NOMO-1 treated with dmso at 0.1 percent for 144 hours (cell line): ENCODE measurements around the gene LPCAT3.

ENCODE experiments used
- DNase-seq: peaks from one replicate; lab custom pipeline; 2025; ENCODE audit not compliant: unreplicated experiment; lab: John Stamatoyannopoulos, UW

LPCAT3 gene

DNA sequence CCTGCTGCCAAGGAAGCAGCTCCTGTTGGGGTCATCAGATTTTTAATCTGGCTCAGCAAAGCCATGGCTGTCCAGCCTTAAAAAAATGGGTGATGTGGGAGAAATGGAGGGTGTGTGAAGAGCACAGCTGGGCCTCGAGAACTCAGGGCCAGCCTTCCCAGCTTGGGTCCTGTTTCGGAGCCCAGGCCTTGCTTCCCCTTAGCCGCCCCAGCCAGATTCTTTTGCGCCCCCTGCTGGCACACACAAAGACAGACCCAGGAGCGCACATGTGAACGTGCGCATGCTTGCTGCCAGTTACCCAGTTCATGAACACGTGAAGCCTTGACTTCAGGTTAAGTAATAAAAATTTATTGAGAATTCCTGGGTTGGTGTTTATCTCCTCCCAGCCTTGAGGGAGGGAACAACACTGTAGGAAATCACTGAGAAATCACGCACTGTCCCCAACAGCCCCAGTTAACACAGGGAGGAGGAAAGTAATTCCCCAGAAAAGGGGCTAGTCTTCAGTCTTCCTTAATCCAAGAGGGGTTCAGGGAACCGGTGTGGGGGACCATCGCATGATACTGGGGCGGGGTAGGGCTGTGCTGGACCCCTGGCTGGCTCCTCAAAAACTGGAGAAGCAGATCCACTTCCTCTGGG, 53.1 kb downstream of the LPCAT3 start:
- DNase-seq, result peak; percentile 77

DNA sequence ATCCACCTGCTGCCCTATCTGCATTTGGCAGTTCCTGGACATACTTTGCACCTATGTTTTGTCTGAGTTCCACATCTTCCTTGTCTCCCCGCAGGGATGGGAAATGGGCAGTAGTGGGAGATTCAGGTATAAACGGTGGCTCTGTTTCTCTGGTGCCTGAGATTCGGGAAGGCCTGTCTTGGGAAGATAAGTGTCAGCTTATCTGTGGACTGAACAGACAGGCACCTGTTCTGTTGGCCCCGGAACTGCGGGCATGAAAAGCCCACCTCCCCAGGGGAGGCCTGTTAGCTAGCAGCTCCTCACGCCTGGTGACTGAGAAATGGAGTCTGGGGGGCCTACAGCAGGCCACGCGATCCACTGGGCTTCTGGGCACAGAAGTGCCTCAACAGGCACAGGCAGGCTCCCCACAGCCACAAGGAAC, 53.7 kb downstream of the LPCAT3 start:
- no peak for DNase-seq

DNA sequence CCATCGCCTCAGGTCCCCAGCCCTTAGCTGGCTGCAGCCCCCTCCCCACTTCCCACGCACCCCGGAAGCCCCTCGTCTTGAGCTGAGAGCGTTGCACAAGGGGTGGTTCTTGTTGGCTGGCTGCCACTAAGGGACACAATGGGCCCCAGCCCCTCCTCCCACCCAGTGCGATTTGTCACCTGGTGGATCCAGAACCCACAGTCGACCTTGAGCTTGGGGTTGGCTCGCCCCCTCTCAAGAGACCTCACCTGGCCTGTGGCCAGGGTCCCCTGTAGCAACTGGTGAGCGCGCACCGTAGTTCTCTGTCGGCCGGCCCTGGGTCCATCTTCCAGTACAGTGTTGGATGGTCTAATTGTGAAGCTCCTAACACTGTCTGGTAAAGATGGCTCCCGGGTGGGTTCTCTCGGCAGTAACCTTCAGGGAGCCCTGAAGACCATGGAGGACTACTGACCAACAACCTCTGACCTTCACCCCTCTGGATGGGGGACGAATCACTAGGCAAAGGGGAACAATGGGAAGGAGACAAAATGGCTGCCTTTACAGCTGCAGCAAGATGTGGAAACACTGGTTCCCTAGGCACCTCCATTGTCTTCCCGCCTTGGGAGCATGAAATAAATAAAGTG, 54.4 kb downstream of the LPCAT3 start:
- DNase-seq, result no peak

DNA sequence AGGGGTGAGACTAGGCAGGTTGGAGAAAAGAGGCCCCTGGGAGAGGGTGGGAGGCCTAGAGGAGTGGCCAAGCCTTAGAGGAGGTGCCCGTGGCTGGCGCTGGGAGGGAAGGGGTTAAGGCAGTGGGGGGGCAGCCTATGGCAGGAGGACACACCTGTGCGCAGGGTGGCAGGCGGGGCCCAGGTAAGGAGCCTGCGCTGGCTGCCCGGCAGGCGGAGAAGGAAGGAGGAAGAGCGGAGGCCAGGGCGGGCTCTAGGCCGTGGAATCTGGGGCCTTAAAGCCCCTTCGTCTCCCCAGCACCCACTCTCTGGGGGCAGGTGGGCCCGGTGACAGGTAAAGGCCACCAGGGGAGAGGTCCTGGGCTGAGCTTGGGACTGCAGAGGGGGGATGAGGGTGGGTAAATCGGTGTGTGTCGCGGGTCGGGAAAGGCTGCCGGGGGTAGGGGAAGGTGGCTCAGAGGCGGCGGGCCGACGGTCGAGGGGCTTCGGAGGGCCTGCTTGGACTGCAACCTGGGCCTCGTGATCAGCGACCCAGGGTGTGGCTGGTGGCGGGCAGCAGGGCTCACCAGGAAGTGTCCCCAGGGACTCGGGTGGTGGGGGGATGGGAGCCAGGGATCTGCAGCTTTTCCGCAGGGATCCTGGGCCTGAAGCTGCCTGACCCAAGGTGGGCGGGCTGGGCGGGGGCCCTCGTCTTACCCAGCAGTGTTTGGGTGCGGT, 55.1 kb downstream of the LPCAT3 start:
- DNase-seq, result no peak

DNA sequence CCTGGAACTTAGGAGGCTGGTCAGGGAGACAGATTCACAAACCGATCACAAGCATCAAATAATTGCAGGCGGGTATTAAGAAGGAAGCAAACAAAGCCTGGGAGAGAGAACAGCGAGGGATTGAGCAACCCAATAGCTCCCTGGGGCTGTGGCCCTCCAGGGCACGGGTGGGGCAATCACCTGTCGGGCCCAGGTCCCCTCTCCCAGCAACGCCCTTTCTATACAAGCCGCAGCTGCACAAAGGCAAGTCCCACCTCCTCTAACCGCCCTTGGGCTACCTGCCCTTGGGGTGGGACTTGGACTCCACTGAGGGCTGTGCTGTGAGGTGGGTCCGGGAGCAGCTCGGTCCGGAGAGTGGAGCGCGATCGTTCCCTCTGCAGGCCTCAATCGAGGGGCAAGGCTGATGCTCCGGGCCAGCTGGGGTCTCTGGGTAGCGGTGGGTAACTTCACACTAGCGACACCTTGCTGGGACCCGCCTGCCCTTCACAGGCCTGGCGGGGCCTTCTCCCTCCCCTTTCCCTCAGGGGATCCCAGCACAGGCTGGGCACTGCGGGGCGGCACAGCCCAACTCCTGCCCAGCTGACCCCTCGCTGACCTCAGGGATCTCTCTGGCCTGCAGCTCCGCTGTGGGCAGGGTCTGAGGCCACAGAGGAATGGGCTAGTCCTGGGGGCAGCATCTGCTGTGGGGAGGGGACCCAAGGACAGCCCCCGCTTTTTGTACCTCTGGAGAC, 55.8 kb downstream of the LPCAT3 start:
- no peak for DNase-seq

DNA sequence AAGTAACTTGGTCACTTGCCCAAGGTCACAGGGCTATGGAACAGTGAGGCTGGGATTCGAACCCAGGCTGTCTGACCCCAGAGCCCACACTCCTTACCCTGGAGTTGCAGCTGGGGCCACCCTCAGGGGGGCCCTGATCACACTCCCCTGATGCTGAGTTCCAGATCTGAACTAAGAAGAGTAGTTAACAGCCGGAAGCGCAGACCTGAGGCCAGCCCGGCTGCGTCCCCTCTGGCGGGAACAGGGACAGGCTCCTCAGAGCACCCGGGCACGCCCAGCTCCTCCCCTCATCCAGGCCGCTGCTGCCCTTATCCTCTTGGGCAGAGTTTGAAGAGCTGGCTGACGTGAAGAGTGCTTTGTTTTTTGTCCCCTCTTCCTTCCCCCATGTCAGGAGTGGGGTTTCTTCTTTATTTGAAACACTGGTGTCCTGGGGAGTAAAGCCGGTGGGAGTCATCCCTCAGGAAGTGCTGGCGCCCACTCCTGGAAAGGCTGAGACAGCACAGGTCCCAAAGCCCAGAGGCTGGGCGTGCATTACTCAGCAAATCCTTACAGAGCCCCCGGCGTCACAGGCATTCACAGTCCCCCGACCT, 56.5 kb downstream of the LPCAT3 start:
- peak; percentile 78 for DNase-seq

DNA sequence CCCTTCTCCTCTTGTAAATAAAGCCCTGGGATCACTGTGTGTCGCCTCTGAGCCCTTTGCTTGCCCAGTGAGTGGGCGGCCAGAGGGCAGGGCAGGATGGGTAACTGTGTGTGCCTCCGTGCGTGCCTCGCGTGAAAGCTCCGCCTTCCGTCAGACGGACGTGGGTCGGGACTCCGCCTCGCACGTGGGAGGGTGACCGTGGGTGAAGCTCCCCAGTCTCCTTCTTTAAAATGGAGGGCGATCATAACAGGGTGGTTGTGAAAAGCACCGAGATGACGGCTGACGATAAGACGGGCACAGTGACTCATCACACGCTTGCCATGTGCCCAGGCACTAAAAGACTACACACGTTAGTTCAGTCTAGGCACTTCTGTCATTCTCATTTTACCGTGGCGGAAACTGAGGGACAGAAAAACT, 57.0 kb downstream of the LPCAT3 start:
- no peak for DNase-seq

DNA sequence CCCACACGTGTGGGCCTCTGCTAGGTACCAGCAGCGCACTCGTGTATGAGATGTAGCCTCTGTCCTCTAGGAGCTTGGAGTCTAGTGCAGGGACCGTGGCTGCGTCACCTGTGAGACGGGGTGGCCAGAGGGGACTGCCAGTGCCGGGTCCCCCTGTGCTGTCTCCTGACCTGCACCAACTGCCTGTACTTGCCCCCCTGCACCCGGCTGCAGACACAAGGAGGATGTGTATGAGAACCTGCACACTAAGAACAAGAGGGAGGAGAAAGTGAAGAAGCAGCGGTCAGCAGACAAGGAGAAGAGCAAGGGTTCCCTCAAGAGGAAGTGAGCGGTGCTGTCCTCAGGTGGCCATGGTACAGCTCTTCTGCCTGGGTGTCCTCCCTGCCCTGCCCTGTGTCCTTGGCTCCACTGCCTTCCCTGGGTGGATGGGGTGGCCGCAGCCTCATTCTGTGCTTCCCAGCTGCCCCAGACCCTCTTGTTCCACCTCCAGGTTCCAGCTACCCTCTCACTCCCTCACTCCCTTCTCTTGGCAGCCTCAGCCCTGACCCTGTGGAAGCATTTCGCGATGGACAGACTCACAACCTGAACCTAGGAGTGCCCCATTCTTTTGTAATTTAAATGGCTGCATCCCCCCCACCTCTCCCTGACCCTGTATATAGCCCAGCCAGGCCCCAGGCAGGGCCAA, 57.5 kb downstream of the LPCAT3 start:
- DNase-seq, result peak; percentile 52

DNA sequence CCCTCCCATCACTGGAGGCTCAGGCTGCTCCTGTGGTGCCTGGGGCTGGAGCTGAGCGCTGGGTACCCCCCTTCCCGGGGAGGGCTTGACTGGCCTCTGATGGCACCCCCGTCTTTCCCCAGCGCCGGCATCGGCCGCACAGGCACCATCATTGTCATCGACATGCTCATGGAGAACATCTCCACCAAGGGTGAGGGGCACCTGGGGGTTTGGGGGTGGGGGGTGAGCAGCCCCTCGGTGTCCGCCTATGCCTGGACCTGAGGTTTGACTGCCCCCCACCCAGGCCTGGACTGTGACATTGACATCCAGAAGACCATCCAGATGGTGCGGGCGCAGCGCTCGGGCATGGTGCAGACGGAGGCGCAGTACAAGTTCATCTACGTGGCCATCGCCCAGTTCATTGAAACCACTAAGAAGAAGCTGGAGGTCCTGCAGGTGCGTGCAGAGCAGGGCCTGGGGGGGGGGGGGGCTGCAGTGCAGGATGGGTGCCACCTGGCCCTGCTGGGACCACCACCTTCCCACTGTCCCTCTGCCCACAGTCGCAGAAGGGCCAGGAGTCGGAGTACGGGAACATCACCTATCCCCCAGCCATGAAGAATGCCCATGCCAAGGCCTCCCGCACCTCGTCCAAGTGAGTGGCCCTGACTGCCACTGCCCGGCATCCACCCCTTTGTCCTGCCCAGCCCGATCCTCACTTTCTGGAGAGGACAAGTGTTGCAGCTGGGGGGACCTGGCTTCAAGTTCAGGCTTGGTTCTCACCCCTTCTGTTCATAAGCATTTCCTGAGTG, 58.3 kb downstream of the LPCAT3 start:
- DNase-seq, result no peak

DNA sequence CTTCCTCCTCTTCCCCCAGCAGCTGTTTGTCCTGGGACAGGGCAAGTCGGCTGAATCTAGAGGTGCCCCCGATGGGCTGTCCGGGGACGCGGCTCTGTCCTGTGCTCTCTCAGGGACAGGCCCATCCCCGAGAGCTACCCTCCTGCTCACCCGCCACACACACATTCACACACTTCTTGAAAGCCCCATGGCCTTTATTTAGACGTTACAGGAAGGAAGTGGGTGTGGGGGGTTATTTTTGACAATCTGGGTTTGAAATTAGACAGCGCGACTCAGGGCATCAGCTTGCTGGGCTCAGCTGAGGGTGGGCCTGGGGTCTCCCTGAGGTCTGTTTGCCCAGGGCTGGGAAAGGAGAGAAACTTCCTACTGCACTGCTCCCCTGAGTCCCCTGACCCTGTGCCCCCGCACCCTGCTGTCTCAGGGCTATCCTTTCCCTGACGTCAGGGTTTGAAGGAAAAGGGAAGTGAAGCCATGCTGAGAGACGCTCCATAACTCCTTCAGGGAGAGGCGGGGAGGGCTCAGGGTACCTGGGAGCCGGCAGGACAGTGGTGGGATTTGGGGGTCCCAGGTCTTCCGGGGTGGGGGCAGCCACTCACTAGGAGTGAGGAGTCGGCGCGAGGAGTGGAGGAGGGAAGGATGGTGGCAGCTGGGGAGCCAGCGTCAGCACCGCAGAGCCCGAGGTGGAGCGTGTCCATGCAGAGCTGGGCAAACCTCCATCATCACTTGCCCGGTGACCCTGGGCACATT, 59.0 kb downstream of the LPCAT3 start:
- DNase-seq, result peak; percentile 86

DNA sequence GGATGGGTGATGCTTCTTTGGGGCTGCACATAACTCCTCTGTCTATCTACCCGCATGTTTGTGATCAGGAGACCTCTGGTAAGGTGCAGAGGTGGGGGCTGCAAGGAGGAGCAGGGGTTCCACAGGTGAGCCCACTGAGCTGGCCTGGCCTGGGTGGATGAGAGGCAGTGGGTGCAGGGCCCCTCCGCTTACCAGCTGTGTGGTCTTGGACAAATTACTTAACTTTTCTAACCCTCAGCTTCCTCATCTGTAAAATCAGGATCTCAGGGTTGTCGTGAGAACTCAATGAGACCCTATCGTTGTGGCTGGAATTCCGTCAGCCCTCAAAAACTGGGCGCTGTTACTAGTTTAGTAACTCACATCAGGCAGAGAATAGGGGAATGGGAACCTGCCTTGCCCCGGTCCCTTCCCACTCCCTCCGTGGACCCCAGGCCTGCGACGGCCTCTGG, 59.6 kb downstream of the LPCAT3 start:
- DNase-seq, result no peak

DNA sequence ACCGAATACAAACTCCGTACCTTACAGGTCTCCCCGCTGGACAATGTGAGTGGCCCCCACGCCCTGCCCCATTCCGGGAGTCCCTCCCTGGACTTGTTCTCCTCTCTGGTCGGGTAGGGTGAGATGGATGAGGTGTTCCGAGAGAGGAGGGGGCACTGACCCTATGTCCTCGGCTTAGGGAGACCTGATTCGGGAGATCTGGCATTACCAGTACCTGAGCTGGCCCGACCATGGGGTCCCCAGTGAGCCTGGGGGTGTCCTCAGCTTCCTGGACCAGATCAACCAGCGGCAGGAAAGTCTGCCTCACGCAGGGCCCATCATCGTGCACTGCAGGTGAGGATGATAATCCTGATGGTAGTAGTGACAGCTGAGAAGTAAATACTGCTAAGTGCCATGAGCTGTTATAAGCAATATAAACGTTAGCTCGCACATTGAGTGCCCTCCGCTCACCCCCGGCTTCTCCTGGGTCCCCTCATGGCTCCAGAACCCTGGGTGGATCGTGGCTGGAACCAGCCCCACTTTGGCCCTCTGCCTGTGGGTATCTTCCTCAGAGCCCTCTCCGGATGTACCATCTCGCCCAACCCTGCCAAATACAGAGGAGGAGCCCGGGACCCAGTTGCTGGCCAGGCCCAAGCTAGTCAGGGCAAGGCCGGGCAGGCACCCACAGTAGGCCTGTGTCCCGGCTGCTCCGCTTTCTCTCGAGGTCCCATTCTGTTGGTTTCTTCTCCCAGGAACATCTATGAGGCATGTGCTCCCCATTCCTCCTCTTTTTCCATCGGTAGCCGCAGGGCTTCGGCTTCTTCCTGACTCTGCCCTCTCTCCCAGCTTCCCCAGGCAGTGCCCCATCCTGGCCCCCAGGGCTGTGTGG, 60.3 kb downstream of the LPCAT3 start:
- no peak for DNase-seq

DNA sequence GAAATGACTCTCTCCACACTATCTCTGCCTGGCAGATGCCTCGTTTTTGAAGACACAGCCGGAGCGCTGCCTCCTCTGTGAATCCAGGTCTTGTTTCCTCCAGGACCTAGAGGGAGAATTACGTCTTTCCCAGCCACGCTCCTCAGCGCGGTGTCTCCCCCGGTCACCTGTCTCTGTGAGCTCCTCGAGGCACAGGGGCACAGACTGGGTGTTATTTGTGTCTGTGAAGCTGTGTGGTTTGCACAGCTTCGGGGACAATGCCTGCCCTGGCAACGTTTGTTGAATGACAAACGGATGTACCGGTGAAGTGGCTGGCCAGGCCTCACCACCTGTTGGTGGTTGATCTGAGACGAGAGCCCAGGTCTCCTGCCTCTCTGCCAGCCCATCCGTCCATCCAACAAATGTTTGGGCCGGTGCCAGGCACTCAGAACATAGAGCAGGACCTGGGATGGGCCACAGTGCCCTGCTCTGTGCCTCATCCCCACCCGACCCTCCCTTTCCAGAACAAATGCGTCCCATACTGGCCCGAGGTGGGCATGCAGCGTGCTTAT, 61.0 kb downstream of the LPCAT3 start:
- no peak for DNase-seq

DNA sequence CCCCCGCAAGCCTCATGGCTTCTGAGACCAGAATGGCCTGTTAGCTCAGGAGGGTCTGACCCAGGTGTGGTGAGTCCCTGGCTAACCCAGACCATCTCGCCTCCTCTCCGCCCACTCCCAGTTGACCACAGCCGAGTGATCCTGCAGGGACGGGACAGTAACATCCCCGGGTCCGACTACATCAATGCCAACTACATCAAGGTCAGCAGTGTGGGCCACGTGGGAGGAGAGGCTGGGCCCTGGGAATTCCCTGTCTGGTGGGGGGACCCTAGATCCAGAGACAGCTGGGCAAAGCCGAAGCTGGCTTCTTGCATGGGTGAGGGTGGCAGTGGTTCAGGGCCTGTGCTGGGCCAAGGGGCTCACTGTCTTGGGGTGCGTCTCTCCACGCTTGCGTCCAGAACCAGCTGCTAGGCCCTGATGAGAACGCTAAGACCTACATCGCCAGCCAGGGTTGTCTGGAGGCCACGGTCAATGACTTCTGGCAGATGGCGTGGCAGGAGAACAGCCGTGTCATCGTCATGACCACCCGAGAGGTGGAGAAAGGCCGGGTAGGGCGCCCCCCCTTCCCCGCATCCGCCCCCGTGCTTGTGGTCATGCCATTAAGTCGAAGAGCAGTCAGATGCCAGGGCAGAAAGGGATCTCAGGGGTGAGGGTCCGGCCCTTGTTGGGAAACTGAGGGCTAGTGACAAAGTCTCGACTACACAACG, 62.1 kb downstream of the LPCAT3 start:
- DNase-seq, result no peak

DNA sequence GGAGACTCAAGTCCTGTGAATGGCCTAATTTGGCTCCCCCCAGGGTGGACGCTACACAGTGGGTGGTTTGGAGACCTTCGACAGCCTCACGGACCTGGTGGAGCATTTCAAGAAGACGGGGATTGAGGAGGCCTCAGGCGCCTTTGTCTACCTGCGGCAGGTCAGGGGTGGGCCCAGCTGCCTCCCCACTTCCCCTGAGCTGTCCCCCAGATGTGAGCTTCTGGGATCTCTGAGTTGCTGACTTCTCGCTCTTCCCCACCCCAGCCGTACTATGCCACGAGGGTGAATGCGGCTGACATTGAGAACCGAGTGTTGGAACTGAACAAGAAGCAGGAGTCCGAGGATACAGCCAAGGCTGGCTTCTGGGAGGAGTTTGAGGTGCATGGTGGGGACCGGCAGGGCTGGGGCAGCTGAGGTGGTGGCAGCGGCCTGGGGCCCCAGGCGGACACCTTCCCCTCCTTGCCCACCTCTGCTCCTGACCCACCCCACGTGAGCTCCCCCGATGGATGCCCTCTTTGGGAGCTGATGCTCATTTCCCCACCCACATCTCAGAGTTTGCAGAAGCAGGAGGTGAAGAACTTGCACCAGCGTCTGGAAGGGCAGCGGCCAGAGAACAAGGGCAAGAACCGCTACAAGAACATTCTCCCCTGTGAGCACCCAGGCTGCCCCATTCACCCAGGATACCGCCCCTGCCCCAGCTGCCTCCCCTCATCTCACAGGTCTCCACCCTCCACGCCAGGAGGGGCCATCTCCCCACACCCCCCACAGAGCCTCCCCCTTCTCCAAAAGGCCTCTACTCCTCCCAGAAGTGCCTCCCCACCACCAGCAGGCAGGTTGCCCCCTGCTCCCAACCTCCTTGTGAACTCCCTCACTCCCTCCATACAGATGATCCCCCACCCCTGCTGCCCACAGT, 62.9 kb downstream of the LPCAT3 start:
- DNase-seq, result no peak
